WTC11 (cell line): ENCODE results near the gene TSPAN31. TPM values are rescaled to one million over a fixed set of nuclear protein-coding genes. Genes with fewer than 3 reads are reported as not detected.

Source experiments
- ATAC-seq: fragments of 200-7000 bp; cut with Tn5 transposase; 2 replicates; pipeline ENCODE4 v1.10.0; 2021; ENCODE audit warnings: mild to moderate bottlenecking, moderate library complexity
- CTCF ChIA-PET: fragments of 300-600 bp; sonication (Branson Sonifier 250); formaldehyde crosslinking; loops from one replicate; lab custom pipeline; 2021; ENCODE audit warnings: antibody characterized with exemption; lab: Charles Lee
- POLR2A ChIA-PET: fragments of 350-600 bp; sonication (Branson Sonifier 250); formaldehyde crosslinking; loops from one replicate; lab custom pipeline; 2021; ENCODE audit warnings: antibody characterized with exemption; lab: Charles Lee
- DNase-seq: peaks from one replicate; pipeline ENCODE4 v3.0.0; 2021; ENCODE audit warnings: low spot score
- H3K27ac Mint-ChIP-seq: 2 replicates; pipeline ENCODE4 v1.8.0; 2021; ENCODE audit warnings: mixed read lengths
- H3K27me3 Mint-ChIP-seq: 2 replicates; pipeline ENCODE4 v1.8.0; 2021; ENCODE audit warnings: low read depth, mild to moderate bottlenecking, moderate library complexity, mixed read lengths
- H3K36me3 Mint-ChIP-seq: 2 replicates; pipeline ENCODE4 v1.8.0; 2021; ENCODE audit warnings: mixed read lengths
- H3K4me1 Mint-ChIP-seq: 2 replicates; pipeline ENCODE4 v1.8.0; 2022; ENCODE audit warnings: mixed read lengths
- H3K4me3 Mint-ChIP-seq: 2 replicates; pipeline ENCODE4 v1.8.0; 2021; ENCODE audit warnings: mild to moderate bottlenecking, moderate library complexity, mixed read lengths
- H3K9me3 Mint-ChIP-seq: 2 replicates; pipeline ENCODE4 v1.8.0; 2021; ENCODE audit warnings: mixed read lengths
- CBFB ChIP-seq: sonication (generic); formaldehyde crosslinking; IDR thresholded peaks from 2 replicates; pipeline ENCODE4 v1.8.1; 2022; ENCODE audit warnings: mild to moderate bottlenecking, low read depth, missing genetic modification reagents
- ETV6 ChIP-seq: sonication (generic); formaldehyde crosslinking; IDR thresholded peaks from 2 replicates; pipeline ENCODE4 v1.8.1; 2022; ENCODE audit warnings: mild to moderate bottlenecking, missing genetic modification reagents
- GABPB1 ChIP-seq: sonication (generic); formaldehyde crosslinking; IDR thresholded peaks from 2 replicates; pipeline ENCODE4 v1.8.1; 2023; ENCODE audit warnings: mild to moderate bottlenecking, missing genetic modification reagents
- GRHL2 ChIP-seq: fragments of 250-450 bp; sonication (Bioruptor Pico); IDR thresholded peaks from 2 replicates; pipeline ENCODE4 v1.8.0; 2022; ENCODE audit warnings: mild to moderate bottlenecking, moderate library complexity; ENCODE audit not compliant: insufficient replicate concordance, severe bottlenecking
- GTF2I ChIP-seq: fragments of 250-450 bp; sonication (Bioruptor Pico); conservative IDR thresholded peaks from 2 replicates; pipeline ENCODE4 v1.4.0; 2021; ENCODE audit warnings: mild to moderate bottlenecking
- JUN ChIP-seq: sonication (generic); formaldehyde crosslinking; IDR thresholded peaks from 2 replicates; pipeline ENCODE4 v1.8.0; 2023; ENCODE audit warnings: mild to moderate bottlenecking, missing genetic modification reagents
- MXD4 ChIP-seq: fragments of 250-450 bp; sonication (Bioruptor Pico); IDR thresholded peaks from 2 replicates; pipeline ENCODE4 v1.8.0; 2021; ENCODE audit warnings: mild to moderate bottlenecking, moderate library complexity, borderline replicate concordance
- MYBL2 ChIP-seq: sonication (generic); formaldehyde crosslinking; IDR thresholded peaks from 2 replicates; pipeline ENCODE4 v1.8.1; 2023; ENCODE audit warnings: mild to moderate bottlenecking, moderate library complexity, missing genetic modification reagents
- NFYB ChIP-seq: sonication (generic); formaldehyde crosslinking; conservative IDR thresholded peaks from 2 replicates; pipeline ENCODE4 v1.8.0; 2022; ENCODE audit warnings: low read depth, missing genetic modification reagents
- RORB ChIP-seq: fragments of 250-450 bp; sonication (Bioruptor Pico); IDR thresholded peaks from 2 replicates; pipeline ENCODE4 v1.9.0; 2021; ENCODE audit warnings: mild to moderate bottlenecking
- SMAD4 ChIP-seq: sonication (generic); formaldehyde crosslinking; IDR thresholded peaks from 2 replicates; pipeline ENCODE4 v1.8.0; 2022; ENCODE audit warnings: mild to moderate bottlenecking, missing genetic modification reagents
- TEAD1 ChIP-seq: sonication (generic); formaldehyde crosslinking; IDR thresholded peaks from 2 replicates; pipeline ENCODE4 v1.8.0; 2022; ENCODE audit warnings: mild to moderate bottlenecking, missing genetic modification reagents
- TP53 ChIP-seq: sonication (generic); formaldehyde crosslinking; IDR thresholded peaks from 2 replicates; pipeline ENCODE4 v1.8.1; 2023; ENCODE audit warnings: mild to moderate bottlenecking, missing genetic modification reagents
- ZNF263 ChIP-seq: sonication (generic); formaldehyde crosslinking; IDR thresholded peaks from 2 replicates; pipeline ENCODE4 v1.8.1; 2022; ENCODE audit warnings: low read depth, mild to moderate bottlenecking, moderate library complexity, missing genetic modification reagents
- total RNA-seq: library from RNA; stranded (reverse); gene quantifications from 3 replicates; pipeline ENCODE4 v1.2.3, GENCODE V29; 2021
- TF ChIP-seq, protein P1 (sequence below): sonication (generic); formaldehyde crosslinking; IDR thresholded peaks from 2 replicates; pipeline ENCODE4 v1.8.0; 2022; ENCODE audit warnings: missing genetic modification reagents
- TF ChIP-seq, protein P2 (sequence below): fragments of 250-450 bp; sonication (Bioruptor Pico); IDR thresholded peaks from 2 replicates; pipeline ENCODE4 v1.9.0; 2021; ENCODE audit warnings: mild to moderate bottlenecking
- TF ChIP-seq, protein P3 (sequence below): sonication (generic); formaldehyde crosslinking; conservative IDR thresholded peaks from 2 replicates; pipeline ENCODE4 v1.8.1; 2022; ENCODE audit warnings: mild to moderate bottlenecking, missing genetic modification reagents
- TF ChIP-seq, protein P4 (sequence below): fragments of 250-450 bp; sonication (Bioruptor Pico); IDR thresholded peaks from 2 replicates; pipeline ENCODE4 v1.9.0; 2021; ENCODE audit warnings: mild to moderate bottlenecking
- TF ChIP-seq, protein P5 (sequence below): sonication (generic); formaldehyde crosslinking; IDR thresholded peaks from 2 replicates; pipeline ENCODE4 v1.8.1; 2022; ENCODE audit warnings: low read depth, missing genetic modification reagents, borderline replicate concordance

Gene TSPAN31
- total RNA-seq, 1 experiment from 2014 or later: 9.9 TPM

DNA sequence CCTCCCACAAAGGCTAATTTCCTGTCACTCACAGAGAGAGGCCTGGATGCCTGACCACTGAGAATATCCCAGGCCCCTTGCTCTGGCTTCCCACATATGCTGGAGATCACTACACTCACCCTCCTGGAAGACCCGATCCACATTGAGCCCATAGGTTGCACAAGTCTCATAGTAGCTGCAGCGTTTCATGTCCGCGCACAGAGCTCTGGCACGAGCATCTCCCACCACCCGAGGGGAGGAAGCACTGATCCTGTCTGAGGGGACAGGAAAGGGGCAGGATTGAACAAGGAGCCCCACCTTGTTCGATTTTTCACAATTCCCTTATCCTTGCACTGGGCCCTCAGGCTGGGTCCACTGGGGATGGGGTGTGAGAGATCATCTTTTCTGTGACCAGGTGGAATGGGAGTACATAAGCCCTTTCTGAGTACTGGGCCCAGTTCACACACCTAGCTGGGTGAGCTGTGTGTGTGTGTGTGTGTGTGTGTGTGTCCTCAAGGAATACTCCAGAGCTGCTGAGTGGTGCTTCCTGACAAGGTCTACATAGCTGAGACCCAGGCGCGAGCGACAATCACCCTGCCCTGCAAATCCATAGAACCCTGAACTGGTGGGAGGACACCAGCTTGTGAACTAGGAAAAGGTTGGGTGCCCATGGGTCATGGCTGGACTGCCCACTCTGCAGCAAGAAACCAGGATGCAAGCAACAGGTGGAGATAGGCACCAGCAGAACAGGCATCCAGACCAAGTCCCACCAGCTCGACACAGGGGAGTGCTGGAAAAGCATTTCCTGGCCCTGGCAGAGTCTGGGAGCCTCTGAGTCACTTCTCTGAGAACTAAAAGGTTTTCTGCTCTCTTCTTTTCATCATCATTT, 11.9 kb upstream of the TSPAN31 start (continued):
- TF ChIP-seq MYBL2 (CRISPR knock-in tag) (no peak), MXD4 (CRISPR knock-in tag) (no peak), SMAD4 (CRISPR knock-in tag) (no peak), ZNF263 (no peak)

DNA sequence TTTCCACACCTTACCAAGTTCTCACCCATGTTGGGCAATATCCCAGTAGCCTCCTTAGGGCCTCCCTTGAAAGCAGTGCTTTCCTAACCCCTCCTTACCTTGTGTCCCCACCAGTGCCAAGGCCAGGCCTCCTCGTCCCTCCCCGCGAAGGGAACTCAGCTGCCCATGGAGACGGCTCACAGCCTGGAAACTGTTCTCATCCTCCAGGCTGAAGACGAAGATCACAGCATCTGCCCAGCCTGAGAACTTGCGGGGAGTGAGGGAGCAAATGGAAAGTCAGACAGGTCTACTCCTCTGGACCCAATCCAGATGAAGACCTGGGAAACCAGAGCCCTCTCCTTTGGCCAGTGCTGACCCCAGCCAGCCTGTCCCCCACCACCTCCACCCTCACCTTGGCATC, 10.9 kb upstream of the TSPAN31 start:
- DNase-seq (no peak), ATAC-seq (no peak)
- Mint-ChIP-seq H3K27me3 (peaks cover 95% of the 10 kb centered on the region), H3K36me3 (no peaks in the 10 kb centered on the region), H3K4me1 (peaks cover 19% of the 10 kb centered on the region), H3K27ac (no peak overlapping the region), H3K4me3 (no peak overlapping the region), H3K9me3 (no peaks in the 10 kb centered on the region)
- POLR2A ChIA-PET: no interaction called here
- CTCF ChIA-PET: interaction anchor here (1.7 to 6.6 kb wide), 2 partner anchors 9 to 23 kb away, joined by 5 to 146 read pairs; no protein-coding TSS in a partner anchor
- TF ChIP-seq GTF2I (CRISPR knock-in tag) (no peak), ETV6 (CRISPR knock-in tag) (no peak), CBFB (CRISPR knock-in tag) (no peak), RORB (no peak), TP53 (no peak), JUN (CRISPR knock-in tag) (no peak), SMAD4 (CRISPR knock-in tag) (no peak), TEAD1 (CRISPR knock-in tag) (no peak), GABPB1 (CRISPR knock-in tag) (no peak), NFYB (CRISPR knock-in tag) (no peak), GRHL2 (CRISPR knock-in tag) (no peak)
- TF ChIP-seq, protein P1, sequence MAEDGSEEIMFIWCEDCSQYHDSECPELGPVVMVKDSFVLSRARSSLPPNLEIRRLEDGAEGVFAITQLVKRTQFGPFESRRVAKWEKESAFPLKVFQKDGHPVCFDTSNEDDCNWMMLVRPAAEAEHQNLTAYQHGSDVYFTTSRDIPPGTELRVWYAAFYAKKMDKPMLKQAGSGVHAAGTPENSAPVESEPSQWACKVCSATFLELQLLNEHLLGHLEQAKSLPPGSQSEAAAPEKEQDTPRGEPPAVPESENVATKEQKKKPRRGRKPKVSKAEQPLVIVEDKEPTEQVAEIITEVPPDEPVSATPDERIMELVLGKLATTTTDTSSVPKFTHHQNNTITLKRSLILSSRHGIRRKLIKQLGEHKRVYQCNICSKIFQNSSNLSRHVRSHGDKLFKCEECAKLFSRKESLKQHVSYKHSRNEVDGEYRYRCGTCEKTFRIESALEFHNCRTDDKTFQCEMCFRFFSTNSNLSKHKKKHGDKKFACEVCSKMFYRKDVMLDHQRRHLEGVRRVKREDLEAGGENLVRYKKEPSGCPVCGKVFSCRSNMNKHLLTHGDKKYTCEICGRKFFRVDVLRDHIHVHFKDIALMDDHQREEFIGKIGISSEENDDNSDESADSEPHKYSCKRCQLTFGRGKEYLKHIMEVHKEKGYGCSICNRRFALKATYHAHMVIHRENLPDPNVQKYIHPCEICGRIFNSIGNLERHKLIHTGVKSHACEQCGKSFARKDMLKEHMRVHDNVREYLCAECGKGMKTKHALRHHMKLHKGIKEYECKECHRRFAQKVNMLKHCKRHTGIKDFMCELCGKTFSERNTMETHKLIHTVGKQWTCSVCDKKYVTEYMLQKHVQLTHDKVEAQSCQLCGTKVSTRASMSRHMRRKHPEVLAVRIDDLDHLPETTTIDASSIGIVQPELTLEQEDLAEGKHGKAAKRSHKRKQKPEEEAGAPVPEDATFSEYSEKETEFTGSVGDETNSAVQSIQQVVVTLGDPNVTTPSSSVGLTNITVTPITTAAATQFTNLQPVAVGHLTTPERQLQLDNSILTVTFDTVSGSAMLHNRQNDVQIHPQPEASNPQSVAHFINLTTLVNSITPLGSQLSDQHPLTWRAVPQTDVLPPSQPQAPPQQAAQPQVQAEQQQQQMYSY: no peak
- TF ChIP-seq, protein P2, sequence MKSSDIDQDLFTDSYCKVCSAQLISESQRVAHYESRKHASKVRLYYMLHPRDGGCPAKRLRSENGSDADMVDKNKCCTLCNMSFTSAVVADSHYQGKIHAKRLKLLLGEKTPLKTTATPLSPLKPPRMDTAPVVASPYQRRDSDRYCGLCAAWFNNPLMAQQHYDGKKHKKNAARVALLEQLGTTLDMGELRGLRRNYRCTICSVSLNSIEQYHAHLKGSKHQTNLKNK: no peak
- TF ChIP-seq, protein P3, sequence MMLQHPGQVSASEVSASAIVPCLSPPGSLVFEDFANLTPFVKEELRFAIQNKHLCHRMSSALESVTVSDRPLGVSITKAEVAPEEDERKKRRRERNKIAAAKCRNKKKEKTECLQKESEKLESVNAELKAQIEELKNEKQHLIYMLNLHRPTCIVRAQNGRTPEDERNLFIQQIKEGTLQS (CRISPR knock-in tag): no peak
- TF ChIP-seq, protein P4, sequence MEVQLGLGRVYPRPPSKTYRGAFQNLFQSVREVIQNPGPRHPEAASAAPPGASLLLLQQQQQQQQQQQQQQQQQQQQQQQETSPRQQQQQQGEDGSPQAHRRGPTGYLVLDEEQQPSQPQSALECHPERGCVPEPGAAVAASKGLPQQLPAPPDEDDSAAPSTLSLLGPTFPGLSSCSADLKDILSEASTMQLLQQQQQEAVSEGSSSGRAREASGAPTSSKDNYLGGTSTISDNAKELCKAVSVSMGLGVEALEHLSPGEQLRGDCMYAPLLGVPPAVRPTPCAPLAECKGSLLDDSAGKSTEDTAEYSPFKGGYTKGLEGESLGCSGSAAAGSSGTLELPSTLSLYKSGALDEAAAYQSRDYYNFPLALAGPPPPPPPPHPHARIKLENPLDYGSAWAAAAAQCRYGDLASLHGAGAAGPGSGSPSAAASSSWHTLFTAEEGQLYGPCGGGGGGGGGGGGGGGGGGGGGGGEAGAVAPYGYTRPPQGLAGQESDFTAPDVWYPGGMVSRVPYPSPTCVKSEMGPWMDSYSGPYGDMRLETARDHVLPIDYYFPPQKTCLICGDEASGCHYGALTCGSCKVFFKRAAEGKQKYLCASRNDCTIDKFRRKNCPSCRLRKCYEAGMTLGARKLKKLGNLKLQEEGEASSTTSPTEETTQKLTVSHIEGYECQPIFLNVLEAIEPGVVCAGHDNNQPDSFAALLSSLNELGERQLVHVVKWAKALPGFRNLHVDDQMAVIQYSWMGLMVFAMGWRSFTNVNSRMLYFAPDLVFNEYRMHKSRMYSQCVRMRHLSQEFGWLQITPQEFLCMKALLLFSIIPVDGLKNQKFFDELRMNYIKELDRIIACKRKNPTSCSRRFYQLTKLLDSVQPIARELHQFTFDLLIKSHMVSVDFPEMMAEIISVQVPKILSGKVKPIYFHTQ (CRISPR knock-in tag): no peak
- TF ChIP-seq, protein P5, sequence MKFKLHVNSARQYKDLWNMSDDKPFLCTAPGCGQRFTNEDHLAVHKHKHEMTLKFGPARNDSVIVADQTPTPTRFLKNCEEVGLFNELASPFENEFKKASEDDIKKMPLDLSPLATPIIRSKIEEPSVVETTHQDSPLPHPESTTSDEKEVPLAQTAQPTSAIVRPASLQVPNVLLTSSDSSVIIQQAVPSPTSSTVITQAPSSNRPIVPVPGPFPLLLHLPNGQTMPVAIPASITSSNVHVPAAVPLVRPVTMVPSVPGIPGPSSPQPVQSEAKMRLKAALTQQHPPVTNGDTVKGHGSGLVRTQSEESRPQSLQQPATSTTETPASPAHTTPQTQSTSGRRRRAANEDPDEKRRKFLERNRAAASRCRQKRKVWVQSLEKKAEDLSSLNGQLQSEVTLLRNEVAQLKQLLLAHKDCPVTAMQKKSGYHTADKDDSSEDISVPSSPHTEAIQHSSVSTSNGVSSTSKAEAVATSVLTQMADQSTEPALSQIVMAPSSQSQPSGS (CRISPR knock-in tag): no peak
